GM18861 (cell line): ENCODE data around the gene TFDP1.

Source experiments
- ATAC-seq: cut with Tn5 transposase; IDR thresholded peaks from one replicate; pipeline ENCODE4 v1.9.1; 2021; ENCODE audit not compliant: unreplicated experiment

TFDP1 gene

DNA sequence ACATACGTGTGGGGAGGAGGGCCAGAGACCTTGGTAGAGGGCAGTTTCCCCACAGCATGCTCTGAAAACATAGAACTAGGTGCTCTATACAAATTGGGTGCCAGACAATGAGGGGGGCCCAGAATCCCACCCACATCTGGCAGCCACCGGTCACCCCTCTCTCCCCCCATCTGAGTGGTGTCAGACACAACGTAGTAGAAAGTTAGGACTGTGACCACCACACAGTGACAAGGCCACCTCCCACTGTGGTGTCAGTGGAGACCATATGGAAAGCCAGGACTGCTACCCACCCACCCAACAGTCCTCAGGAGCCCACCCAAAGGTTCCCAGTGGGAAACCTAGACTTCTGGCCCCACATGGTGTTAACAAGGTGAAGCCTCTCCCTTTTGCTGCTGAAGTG is 75.5 kb downstream of the TFDP1 start:
- ATAC-seq = no peak

DNA sequence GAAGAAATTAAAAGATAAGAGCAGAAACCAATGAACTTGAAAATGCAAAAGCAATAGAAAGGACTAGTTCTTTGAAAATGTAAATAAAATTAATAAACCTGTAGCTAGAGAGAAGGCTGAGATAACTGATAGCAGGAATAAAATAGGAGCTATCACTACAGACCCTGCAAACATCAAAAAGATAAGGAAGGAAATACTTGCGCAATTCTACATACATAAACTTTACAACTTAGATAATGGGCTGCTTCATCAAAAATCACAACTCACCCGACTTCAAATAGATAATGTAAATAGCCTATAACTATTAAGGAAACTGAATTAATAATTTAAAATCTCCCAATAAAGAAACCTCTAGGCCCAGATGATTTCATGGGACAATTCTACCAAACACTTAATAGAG is 77.0 kb downstream of the TFDP1 start:
- no peak for ATAC-seq

DNA sequence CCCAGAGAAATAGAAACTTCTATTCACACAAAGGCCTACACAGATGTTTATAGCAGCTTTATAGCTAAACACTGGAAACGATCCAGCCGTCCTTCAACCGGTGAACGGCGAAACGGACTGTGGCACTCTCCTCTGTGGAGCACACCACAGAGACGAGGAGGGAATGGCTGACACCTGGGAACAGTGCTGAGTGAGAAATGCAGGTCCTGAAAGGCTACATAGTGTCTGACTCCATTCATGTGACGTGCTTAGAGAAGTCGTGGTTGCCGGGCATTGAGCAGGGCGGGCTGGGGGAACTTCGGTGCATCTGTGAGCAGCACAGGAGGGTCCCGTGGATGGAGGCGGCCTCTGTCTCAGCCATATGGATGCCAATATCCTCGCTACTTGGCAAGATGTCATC is 79.4 kb downstream of the TFDP1 start:
- ATAC-seq = no peak

DNA sequence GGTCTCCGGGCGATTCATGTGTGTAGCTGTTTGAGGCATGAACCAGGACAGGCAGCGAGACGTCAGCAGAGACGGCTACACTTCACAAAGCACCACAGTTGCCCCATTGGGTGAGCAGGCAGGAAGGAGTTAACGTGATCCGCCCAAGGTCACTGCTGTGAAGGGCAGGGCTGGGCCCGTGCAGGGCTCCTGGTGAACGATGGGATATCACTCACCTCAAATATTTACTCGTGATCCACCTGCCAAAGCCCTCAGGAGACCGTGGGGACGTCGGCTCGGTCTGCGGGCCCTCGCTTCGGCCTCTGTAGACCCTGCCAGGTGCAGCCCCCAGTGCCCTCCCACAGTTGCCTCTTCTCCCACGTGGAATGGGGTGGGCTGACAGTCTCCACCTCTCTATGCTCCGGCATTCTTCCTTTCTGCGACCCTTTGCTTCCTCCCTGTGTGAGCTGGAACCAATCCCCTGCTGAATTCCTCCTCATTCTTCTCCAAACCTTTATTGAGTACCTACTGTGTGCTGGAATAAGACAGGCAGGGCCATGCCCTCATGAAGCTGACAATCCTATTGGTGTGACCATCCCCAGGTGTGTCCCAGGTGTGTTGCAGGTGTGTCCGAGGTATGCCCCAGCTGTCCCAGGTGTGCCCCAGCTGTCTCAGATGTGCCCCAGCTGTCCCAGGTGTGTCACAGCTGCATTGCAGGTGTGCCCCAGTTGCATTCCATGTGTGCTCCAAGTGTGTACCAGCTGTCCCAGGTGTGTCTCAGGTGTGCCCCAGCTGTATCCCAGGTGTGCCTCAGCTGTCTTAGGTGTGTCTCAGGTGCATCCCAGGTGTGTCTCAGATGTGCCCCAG is 80.4 kb downstream of the TFDP1 start:
- no peak for ATAC-seq

DNA sequence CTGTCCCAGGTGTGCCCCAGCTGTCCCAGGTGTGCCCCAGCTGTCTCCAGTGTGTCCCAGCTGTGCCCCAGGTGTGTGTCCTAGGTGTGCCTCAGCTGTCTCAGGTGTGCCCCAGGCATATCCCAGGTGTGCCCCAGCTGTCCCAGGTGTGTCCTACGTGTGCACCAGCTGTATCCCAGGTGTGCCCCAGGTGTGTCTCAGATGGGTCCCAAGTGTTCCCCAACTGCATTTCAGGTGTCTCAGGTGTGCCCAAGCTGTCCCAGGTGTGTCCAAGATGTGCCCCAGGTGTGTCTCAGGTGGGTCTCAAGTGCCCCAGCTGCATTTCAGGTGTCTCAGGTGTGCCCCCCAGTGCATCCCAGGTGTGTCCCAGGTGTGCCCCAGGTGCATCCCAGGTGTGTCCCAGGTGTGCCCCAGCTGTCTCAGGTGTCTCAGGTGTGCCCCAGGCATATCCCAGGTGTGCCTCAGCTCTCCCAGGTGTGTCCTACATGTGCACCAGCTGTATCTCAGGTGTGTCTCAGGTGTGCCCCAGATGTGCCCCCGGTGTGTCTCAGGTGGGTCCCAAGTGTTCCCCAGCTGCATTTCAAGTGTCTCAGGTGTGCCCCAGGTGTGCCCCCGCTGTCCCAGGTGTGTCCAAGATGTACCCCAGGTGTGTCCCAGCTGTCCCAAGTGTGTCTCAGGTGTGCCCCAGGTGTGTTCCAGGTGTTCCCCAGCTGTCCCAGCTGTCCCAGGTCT is 81.2 kb downstream of the TFDP1 start:
- ATAC-seq = no peak

DNA sequence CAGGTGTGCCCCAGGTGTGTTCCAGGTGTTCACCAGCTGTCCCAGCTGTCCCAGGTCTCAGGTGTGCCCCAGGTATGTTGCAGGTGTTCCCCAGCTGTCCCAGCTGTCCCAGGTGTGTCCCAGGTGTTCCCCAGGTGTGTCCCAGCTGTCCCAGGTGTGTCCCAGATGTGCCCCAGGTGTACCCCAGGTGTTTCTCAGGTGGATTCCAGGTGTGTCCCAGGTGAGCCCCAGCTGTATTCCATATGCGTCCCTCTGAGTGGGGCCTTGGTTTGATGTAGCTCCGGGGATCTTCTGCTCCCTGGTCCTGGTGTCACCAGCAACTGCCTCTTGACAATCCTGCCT is 81.7 kb downstream of the TFDP1 start:
- ATAC-seq = no peak

DNA sequence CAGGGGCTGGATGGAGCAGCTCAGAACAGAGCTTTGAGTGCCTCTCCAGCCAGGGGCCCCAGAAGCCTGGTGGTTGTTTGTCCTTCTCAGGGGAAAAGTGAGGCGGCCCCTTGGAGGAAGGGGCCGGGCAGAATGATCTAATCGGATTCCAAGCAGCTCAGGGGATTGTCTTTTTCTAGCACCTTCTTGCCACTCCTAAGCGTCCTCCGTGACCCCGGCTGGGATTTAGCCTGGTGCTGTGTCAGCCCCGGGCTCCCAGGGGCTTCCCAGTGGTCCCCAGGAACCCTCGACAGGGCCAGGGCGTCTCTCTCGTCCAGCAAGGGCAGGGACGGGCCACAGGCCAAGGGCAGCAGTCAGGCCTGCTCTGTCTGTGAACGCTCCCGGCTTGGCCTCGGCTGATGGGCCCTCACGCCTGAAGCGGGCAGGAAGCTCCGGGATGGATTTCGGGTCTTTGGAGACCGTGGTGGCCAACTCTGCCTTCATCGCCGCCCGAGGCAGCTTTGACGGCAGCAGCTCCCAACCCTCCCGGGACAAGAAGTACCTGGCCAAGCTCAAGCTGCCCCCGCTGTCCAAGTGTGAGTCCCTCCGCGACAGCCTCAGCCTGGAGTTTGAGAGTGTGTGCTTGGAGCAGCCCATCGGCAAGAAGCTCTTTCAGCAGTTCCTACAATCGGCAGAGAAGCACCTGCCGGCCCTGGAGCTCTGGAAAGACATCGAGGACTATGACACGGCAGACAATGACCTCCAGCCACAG is 82.6 kb downstream of the TFDP1 start, which contains the start of gene GRK1:
GRK1 (plus strand) TSS at position 269 of the 751 bp plus-strand sequence; CDS start at position 437, 168 bp downstream.
- ATAC-seq = no peak

DNA sequence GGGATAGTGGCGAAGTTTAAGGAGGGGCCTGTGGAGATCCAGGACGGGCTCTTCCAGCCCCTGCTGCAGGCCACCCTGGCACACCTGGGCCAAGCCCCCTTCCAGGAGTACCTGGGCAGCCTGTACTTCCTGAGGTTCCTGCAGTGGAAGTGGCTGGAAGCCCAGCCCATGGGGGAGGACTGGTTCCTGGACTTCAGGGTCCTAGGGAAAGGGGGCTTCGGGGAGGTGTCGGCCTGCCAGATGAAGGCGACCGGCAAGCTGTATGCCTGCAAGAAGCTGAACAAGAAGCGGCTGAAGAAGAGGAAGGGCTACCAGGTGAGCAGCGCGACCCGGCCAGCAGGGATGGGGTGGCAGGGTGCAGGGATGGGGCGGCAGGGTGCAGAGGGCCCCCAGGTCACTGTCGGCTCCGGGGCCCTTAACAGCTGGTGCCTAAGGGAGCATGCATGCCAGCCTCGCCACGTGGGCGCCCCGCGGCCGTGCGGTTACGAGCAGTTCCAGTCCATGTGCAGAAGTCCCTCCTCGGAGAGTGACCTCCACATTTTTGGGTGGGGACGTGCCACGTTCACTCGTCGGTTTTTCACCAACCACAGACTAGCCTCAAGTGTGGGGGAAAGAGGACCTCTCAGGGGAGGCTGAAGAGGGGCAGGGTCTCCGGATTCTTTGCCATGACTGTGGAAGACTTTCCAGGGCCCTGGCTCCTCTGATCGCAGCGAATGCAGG is 83.4 kb downstream of the TFDP1 start:
- no peak for ATAC-seq

DNA sequence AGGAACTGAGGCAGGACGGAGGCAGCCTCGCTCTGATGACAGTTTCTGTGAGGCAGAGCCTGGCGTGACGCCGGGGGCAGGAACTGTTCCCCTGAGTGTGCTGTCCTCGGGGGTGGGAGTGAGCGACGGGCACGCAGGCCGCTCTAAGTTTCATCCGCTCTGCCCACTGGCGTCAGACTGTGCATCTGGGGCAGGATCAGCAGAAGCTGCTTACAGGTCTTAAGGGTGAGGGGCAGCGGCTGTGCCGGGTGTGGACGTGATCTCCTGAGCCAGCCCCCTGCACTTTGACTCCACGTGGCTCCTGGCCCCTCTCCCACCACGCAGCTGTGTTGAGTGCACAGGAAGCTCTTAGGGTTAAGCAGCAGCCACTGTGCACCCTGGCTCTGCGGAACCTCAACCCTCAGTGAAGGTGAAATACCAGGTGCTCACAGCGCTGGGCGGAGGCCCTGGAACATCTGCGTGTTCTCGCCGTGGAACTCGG is 84.0 kb downstream of the TFDP1 start:
- ATAC-seq = no peak

DNA sequence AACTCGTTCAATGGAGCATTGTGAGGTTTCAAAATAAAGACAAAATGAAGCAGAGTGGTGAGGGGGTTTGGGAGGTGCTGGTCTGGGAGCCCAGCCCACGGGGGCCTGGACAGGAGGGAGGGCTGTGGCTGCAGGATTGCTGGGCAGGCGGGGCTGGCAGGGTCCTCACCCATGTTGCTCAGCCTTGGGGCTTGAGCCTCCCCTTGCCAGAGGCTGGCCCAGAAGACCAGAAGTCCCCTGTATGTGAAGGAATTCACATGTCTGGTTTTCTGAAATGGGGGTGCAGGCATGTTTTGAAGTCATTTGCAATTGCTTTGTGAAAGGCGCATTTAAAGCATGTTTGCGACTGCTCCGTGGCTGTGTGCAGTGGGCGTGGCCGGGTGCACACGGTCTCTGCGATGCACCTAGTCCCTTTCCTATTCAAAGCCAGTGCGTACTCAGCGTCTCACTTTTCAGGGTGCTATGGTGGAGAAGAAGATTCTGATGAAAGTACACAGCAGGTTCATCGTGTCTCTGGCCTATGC is 84.7 kb downstream of the TFDP1 start:
- ATAC-seq = no peak

DNA sequence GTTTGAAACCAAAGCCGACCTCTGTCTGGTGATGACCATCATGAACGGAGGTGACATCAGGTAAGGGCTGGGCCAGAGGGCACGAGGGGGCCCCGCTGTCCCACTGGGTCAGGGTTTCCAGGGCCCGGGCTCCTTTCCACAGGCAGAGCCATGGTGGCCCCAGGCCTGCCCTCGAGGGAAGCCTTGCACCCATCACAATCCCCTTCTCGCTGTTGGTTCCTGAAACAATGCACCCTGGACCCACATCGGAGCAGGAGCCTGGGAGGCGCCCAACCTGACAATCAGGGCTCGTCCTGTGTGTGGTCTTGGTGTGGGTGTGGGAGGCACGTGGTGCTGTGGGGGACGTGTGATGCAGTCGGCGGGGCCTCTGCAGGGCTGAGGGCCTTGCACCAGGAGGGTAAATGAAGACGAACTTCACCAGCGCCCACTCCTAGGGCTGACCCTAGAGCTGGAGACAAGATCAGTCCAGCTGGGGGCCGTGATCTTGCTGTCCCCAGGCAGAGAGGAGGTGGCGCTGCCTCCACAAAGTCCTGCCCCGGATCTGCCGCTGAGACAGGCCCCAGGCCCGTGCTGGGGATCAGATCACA is 85.3 kb downstream of the TFDP1 start:
- no peak for ATAC-seq

DNA sequence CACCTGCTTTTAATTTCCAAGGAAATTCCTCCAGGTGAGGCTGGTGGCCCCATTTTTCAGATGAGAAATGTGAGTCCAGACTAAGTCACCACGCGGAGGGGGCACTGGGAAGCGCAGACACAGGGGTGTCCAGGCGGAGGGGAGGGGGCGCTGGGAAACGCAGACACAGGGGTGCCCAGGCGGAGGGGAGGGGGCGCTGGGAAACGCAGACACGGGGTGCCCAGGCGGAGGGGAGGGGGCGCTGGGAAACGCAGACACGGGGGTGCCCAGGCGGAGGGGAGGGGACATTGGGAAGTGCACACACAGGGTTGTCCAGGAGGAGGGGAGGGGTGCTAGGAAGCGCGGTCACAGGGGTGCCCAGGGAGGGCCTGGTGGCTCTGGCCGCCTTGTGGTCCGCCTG is 86.0 kb downstream of the TFDP1 start:
- no peak for ATAC-seq

DNA sequence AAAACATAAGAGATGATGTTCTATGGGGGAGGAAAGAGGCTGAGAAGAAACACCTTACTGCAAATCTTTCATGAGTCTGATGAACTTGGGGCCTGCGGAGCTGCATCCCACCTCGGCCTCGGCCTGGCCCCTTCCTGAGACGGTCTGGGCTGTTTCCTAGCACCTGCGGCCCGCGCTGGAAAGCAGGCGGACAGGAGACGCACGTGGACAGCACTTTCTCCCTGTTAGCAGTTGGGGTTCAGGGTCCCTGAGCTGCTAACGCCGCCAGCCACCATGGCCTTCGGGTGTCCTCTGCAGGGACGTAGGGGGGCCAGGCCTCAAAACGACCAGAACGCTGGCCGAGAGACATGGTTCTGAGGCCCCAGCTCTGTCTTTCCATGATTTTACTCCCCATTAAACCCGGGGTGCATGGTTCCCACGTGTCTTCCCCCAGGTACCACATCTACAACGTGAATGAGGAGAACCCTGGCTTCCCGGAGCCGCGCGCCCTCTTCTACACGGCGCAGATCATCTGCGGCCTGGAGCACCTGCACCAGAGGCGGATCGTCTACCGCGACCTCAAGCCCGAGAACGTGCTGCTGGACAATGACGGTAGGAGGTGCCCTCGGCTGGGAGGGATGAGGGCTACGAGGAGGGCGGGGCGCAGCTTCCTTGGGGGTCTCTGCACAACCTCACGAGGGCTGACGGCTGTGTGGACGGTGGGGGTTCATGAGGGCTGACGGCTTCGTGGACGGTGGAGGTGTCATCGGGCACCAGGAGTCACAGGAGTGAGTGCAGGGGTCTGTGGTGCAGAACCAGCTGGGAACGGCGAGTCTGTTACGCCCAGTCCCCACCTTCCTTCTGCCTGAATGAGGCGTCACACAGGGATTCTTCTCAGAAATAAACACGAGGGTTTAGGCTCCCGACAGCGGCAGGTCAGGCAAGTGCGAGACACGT is 86.8 kb downstream of the TFDP1 start:
- no peak for ATAC-seq

DNA sequence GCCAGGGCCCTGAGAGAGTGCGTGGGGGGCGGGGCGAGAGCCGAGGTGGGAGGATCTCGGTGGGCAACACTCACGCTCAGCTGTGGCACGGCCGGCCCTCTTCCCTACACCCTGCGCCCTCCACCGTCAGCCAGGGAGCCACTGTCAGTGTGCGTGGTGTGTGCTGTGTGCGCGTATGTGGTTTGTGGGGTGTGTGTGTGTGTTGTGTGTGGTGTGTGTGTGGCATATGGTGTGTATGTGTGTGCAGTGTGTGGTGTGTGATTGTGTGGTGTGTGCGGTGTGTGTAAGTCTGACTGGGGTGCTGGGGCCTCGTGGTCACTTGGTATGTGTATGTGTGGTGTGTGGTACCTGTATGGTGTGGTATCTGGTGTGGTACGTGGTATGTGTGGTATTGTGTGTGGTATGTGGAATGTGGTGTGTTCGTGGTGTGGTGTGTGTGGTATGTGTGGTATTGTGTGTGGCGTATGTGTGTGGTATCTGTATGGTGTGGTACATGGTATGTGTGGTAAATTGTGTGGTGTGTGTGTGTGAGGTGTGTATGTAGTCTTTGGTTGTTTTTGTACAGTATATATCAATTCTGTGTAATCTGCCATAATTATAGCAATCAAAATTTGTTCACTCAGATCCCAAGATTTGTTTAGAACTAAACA is 87.6 kb downstream of the TFDP1 start:
- no peak for ATAC-seq
